ENCODE measurements around the gene RFC2. TPM values are rescaled to one million over a fixed set of nuclear protein-coding genes. Genes with fewer than 3 reads are reported as not detected.

RFC2 gene
- total and polyA plus RNA-seq, 2 of the 8 experiments (the other 6 are each of a cell fraction or from before 2014, with no cell fraction given) = 52.9 to 85.4 TPM

- POLR2A ChIA-PET (ENCODE audit: partially characterized antibody) = interaction anchor here (2.4 to 5.4 kb wide), 3 partner anchors 8 to 17 kb away, joined by 15 to 97 read pairs (median 21); no protein-coding TSS in a partner anchor
- TF ChIP-seq RAD21 (IDR thresholded peaks at IDR 0.05 in 1 of 2, conservative IDR thresholded peaks at IDR 0.05 in 1 of 2; ENCODE audit: low read depth in 2 of 2, low read length in 2 of 2) (no peak), KDM5A (IDR thresholded peaks at IDR 0.05; ENCODE audit: low read length) (no peak), KDM4A (IDR thresholded peaks at IDR 0.05; ENCODE audit: low read depth, low read length, severe bottlenecking) (no peak), EP300 (IDR thresholded peaks at IDR 0.05; ENCODE audit: borderline replicate concordance in 1 of 2, low read depth in 2 of 2, low read length in 2 of 2) (no peak), JUND (IDR thresholded peaks at IDR 0.05; ENCODE audit: low read length) (no peak), TAF1 (IDR thresholded peaks at IDR 0.05; ENCODE audit: low read depth, low read length) (no peak), SP2 (IDR thresholded peaks at IDR 0.05; ENCODE audit: low read length) (no peak), RFX5 (IDR thresholded peaks at IDR 0.05; ENCODE audit: borderline replicate concordance, low read depth, low read length) (no peak), EGR1 (IDR thresholded peaks at IDR 0.05; ENCODE audit: borderline replicate concordance, low read depth, low read length) (no peak)
- TF ChIP-seq, protein P1, sequence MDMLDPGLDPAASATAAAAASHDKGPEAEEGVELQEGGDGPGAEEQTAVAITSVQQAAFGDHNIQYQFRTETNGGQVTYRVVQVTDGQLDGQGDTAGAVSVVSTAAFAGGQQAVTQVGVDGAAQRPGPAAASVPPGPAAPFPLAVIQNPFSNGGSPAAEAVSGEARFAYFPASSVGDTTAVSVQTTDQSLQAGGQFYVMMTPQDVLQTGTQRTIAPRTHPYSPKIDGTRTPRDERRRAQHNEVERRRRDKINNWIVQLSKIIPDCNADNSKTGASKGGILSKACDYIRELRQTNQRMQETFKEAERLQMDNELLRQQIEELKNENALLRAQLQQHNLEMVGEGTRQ (IDR thresholded peaks at IDR 0.05; ENCODE audit: low read length) = no peak
Observed at GRCh38 chr7:74287303-74288033, 33.3 kb upstream of the RFC2 start.

More at GRCh38 chr7:74287303-74288033, 33.3 kb upstream of the RFC2 start:
- H4K20me1 ChIP-seq (replicated peaks in 1 of 2; ENCODE audit: control insufficient read depth in 1 of 2, insufficient read depth in 2 of 2, low read length in 2 of 2) = peaks cover 6 to 14% of the 10 kb centered on the region in 2 experiments
- H3K18ac ChIP-seq (ENCODE audit: extremely low read depth, low read length) = no peak overlapping the region
- H3K4me2 ChIP-seq (ENCODE audit: insufficient read depth in 1 of 2, low read depth in 2 of 2, low read length in 2 of 2) = no peak overlapping the region
- H4K5ac ChIP-seq (ENCODE audit: insufficient read length, low read depth, low read length) = no peak overlapping the region
- peaks cover 11% of the 10 kb centered on the region; the same call in 1 of the 2 replicates for H3K23me2 ChIP-seq (ENCODE audit: low read depth, low read length)
- H4K8ac ChIP-seq (ENCODE audit: extremely low read depth, insufficient read depth, low read length) = no peak overlapping the region
- peak overlapping the region; percentile 75; the same call in 1 of the 2 replicates for H2BK5ac ChIP-seq (ENCODE audit: low read depth, low read length)
- H3K4me1 ChIP-seq (replicated peaks in 1 of 4; ENCODE audit: control insufficient read depth in 3 of 4, insufficient read depth in 4 of 4, low read length in 3 of 4) = peaks cover 0 to 40% (median 22%) of the 10 kb centered on the region in 4 experiments; a peak in 6 of 7 replicates
- no peaks in the 10 kb centered on the region for H3K9me3 ChIP-seq (ENCODE audit: insufficient read depth in 2 of 2, low read depth in 1 of 2, low read length in 1 of 2)
- FAIRE-seq (no peak), DNase-seq (ENCODE audit: low read depth in 1 of 2, low spot score in 2 of 2) (no peak)
- H3K23ac ChIP-seq (ENCODE audit: insufficient read length) = no peak overlapping the region
- no peaks in the 10 kb centered on the region for H3K36me3 ChIP-seq (ENCODE audit: control insufficient read depth in 2 of 4, insufficient read depth in 4 of 4, low read length in 3 of 4)
- H3K9ac ChIP-seq (replicated peaks in 1 of 4; ENCODE audit: extremely low read depth in 1 of 4, low read depth in 3 of 4, low read length in 3 of 4) = no peak overlapping the region
- no peak overlapping the region for H3K27ac ChIP-seq (ENCODE audit: low read depth, low read length)
- H2BK20ac ChIP-seq (ENCODE audit: low read length) = peak overlapping the region; percentile 3; the same call in 1 of the 2 replicates
- CTCF ChIA-PET (ENCODE audit: partially characterized antibody) = interaction anchor here (1.0 to 6.8 kb wide), 10 partner anchors 9 to 163 kb away, joined by 3 to 75 read pairs (median 6); partner anchors contain the start of gene RFC2
- H2AFZ ChIP-seq (ENCODE audit: low read length) = no peak overlapping the region
- H2BK120ac ChIP-seq (replicated peaks; ENCODE audit: low read depth, low read length) = no peak overlapping the region
- H3K79me2 ChIP-seq (ENCODE audit: control insufficient read depth in 1 of 2, insufficient read depth in 2 of 2, low read length in 2 of 2) = peaks cover 0 to 28% of the 10 kb centered on the region in 2 experiments; a peak in 2 of 4 replicates
- H3K56ac ChIP-seq (replicated peaks; ENCODE audit: insufficient read length, low read depth, low read length) = no peak overlapping the region
- peaks cover 0 to 4% (median 0%) of the 10 kb centered on the region in 4 experiments; a peak in 3 of 7 replicates for H3K27me3 ChIP-seq (replicated peaks in 1 of 4; ENCODE audit: control insufficient read depth in 3 of 4, extremely low read depth in 1 of 4, insufficient read depth in 3 of 4, low read length in 3 of 4)
- H2AK5ac ChIP-seq (ENCODE audit: low read depth, low read length) = no peak overlapping the region
- peak overlapping the region; percentile 45 for H3K4ac ChIP-seq (replicated peaks; ENCODE audit: insufficient read length, low read depth, low read length)
- no peak overlapping the region for H3K14ac ChIP-seq (ENCODE audit: insufficient read length)
- peak overlapping the region; percentile 75; the same call in 1 of the 2 replicates for H2BK12ac ChIP-seq (ENCODE audit: low read depth, low read length)
- no peak overlapping the region for H2BK15ac ChIP-seq (ENCODE audit: low read length)
- 93% methylated on average over 7 of the region's 7 CpGs; no CpG with 5 or more reads in 1 of the 2 experiments for WGBS, 2 experiments (ENCODE audit: extremely low coverage in 1 of 2, insufficient coverage in 1 of 2, insufficient read length in 1 of 2, insufficient replicate concordance in 2 of 2, low coverage in 1 of 2, low lambda C conversion rate in 2 of 2, missing lambda C conversion rate in 1 of 2)
- peaks cover 4% of the 10 kb centered on the region for H3K79me1 ChIP-seq (ENCODE audit: low read depth, low read length)
- no peak overlapping the region for H4K91ac ChIP-seq (replicated peaks; ENCODE audit: insufficient read length, low read length)
- no peak overlapping the region for H3K4me3 ChIP-seq (ENCODE audit: extremely low read depth in 1 of 4, insufficient read depth in 2 of 4, low read depth in 3 of 4, low read length in 4 of 4)

Measured in H1 (cell line).